HAP-1 (cell line): ENCODE results near the gene CHCT1.
"Not testable (repeated sequence)": the region's sequence is repeated elsewhere in the genome, so short reads cannot be mapped to it uniquely, and the experiment has no call there.

Experiments used
- DNase-seq, 2 experiments: peaks; one replicate each; pipeline ENCODE4 v3.0.0-alpha.2; 2016 to 2020; ENCODE audit warnings: low spot score in 2 of 2
- H3K27me3 ChIP-seq: fragments of 250-450 bp; sonication (Bioruptor Pico); 2 replicates; pipeline ENCODE4 v1.5.1; 2020; ENCODE audit warnings: low read depth, mild to moderate bottlenecking, moderate library complexity
- H3K36me3 ChIP-seq: fragments of 250-450 bp; sonication (Bioruptor Pico); replicated peaks from 2 replicates; pipeline ENCODE4 v1.5.1; 2020; ENCODE audit warnings: mild to moderate bottlenecking
- H3K4me1 ChIP-seq: fragments of 250-450 bp; sonication (Bioruptor Pico); 2 replicates; pipeline ENCODE4 v1.5.1; 2020; ENCODE audit warnings: mild to moderate bottlenecking
- H3K4me3 ChIP-seq: fragments of 250-450 bp; sonication (Bioruptor Pico); 2 replicates; pipeline ENCODE4 v1.5.1; 2020; ENCODE audit warnings: mild to moderate bottlenecking, moderate library complexity
- H3K9me3 ChIP-seq: fragments of 250-450 bp; sonication (Bioruptor Pico); 2 replicates; pipeline ENCODE4 v1.5.1; 2020; ENCODE audit warnings: mild to moderate bottlenecking, moderate library complexity
- in situ Hi-C: fragments of 300-500 bp; cut with MboI; formaldehyde crosslinking; loops from 3 replicates; pipeline ENCODE4 v1.14.3; 2020; ENCODE audit warnings: low sequenced_read_pairs, inconsistent platforms, mixed read lengths

CHCT1 gene

GRCh38 chr17:60422162-60422665, at the start of gene CHCT1:
TSS of gene CHCT1 (plus strand) at chr17:60422489. CDS start at chr17:60422593, 104 bp downstream.
- in situ Hi-C loops, result loop anchor here (10.0 to 25.0 kb wide), 2 partner anchors 187 to 285 kb away; partner anchors contain the start of gene CA4

GRCh38 chr17:60372790-60373483, 49.4 kb upstream of the CHCT1 start:
- in situ Hi-C loops, result no loop called here
- Histone ChIP-seq H3K4me1 (peaks cover 19% of the 10 kb centered on the region), H3K9me3 (no peaks in the 10 kb centered on the region), H3K4me3 (no peak overlapping the region), H3K36me3 (no peaks in the 10 kb centered on the region), H3K27me3 (no peaks in the 10 kb centered on the region)
- DNase-seq, result no peak

More at GRCh38 chr17:60422162-60422665, at the start of gene CHCT1:
- H3K4me3 ChIP-seq, result peak within 1 kb of the TSS; percentile 33
- H3K36me3 ChIP-seq, result no peaks in the 10 kb centered on the region
- no peak for DNase-seq
- no peaks in the 10 kb centered on the region for H3K27me3 ChIP-seq
- no peaks in the 10 kb centered on the region for H3K9me3 ChIP-seq
- H3K4me1 ChIP-seq, result peaks cover 10% of the 10 kb centered on the region

GRCh38 chr17:60378187-60378586, 44.1 kb upstream of the CHCT1 start:
- H3K4me1 ChIP-seq, H3K27me3 ChIP-seq, in situ Hi-C loops, H3K4me3 ChIP-seq, H3K36me3 ChIP-seq, DNase-seq, H3K9me3 ChIP-seq: not testable (repeated sequence)

- H3K4me3 ChIP-seq, H3K9me3 ChIP-seq, H3K36me3 ChIP-seq, DNase-seq, H3K27me3 ChIP-seq, in situ Hi-C loops: not testable (repeated sequence)
- peaks cover 16% of the 10 kb centered on the region for H3K4me1 ChIP-seq
Measured at GRCh38 chr17:60379461-60379860, 42.8 kb upstream of the CHCT1 start.

GRCh38 chr17:60381958-60382357, 40.3 kb upstream of the CHCT1 start:
- peaks cover 33% of the 10 kb centered on the region for H3K4me1 ChIP-seq
- in situ Hi-C loops, result no loop called here
- no peaks in the 10 kb centered on the region for H3K9me3 ChIP-seq
- H3K4me3 ChIP-seq, result no peak overlapping the region
- DNase-seq, result no peak
- no peaks in the 10 kb centered on the region for H3K36me3 ChIP-seq
- H3K27me3 ChIP-seq, result no peaks in the 10 kb centered on the region

GRCh38 chr17:60383379-60383778, 38.9 kb upstream of the CHCT1 start:
- Histone ChIP-seq H3K9me3 (no peaks in the 10 kb centered on the region), H3K4me1 (peaks cover 46% of the 10 kb centered on the region), H3K27me3 (no peaks in the 10 kb centered on the region), H3K36me3 (no peaks in the 10 kb centered on the region), H3K4me3 (no peak overlapping the region)
- DNase-seq, result no peak
- in situ Hi-C loops, result no loop called here

GRCh38 chr17:60384921-60385320, 37.4 kb upstream of the CHCT1 start:
- H3K36me3 ChIP-seq, in situ Hi-C loops, H3K9me3 ChIP-seq, DNase-seq, H3K27me3 ChIP-seq, H3K4me3 ChIP-seq: not testable (repeated sequence)
- H3K4me1 ChIP-seq, result peaks cover 51% of the 10 kb centered on the region

- Histone ChIP-seq H3K9me3 (no peaks in the 10 kb centered on the region), H3K4me1 (peaks cover 58% of the 10 kb centered on the region), H3K4me3 (no peak overlapping the region), H3K27me3 (no peaks in the 10 kb centered on the region), H3K36me3 (no peaks in the 10 kb centered on the region)
- DNase-seq, result peak in 1 of 2 experiments; percentile 30
- in situ Hi-C loops, result no loop called here
Measured at GRCh38 chr17:60386147-60387058, 35.9 kb upstream of the CHCT1 start.

GRCh38 chr17:60387666-60388065, 34.6 kb upstream of the CHCT1 start:
- peaks cover 59% of the 10 kb centered on the region for H3K4me1 ChIP-seq

GRCh38 chr17:60388742-60389141, 33.5 kb upstream of the CHCT1 start:
- in situ Hi-C loops, result no loop called here
- peaks cover 60% of the 10 kb centered on the region for H3K4me1 ChIP-seq
- H3K27me3 ChIP-seq, result no peaks in the 10 kb centered on the region
- DNase-seq, result peak; percentile 28 to 58
- no peaks in the 10 kb centered on the region for H3K9me3 ChIP-seq
- no peak overlapping the region for H3K4me3 ChIP-seq
- no peaks in the 10 kb centered on the region for H3K36me3 ChIP-seq

More at GRCh38 chr17:60387666-60388065, 34.6 kb upstream of the CHCT1 start:
- no peak for DNase-seq
- no peak overlapping the region for H3K4me3 ChIP-seq
- H3K27me3 ChIP-seq, result no peaks in the 10 kb centered on the region
- no peaks in the 10 kb centered on the region for H3K9me3 ChIP-seq
- in situ Hi-C loops, result no loop called here
- H3K36me3 ChIP-seq, result no peaks in the 10 kb centered on the region

GRCh38 chr17:60390186-60390585, 32.1 kb upstream of the CHCT1 start:
- in situ Hi-C loops, result no loop called here
- Histone ChIP-seq H3K9me3 (no peaks in the 10 kb centered on the region), H3K4me1 (peaks cover 48% of the 10 kb centered on the region), H3K4me3 (peak overlapping the region; percentile 80), H3K36me3 (no peaks in the 10 kb centered on the region), H3K27me3 (no peaks in the 10 kb centered on the region)
- no peak for DNase-seq

GRCh38 chr17:60390925-60391470, 31.3 kb upstream of the CHCT1 start:
- Histone ChIP-seq H3K9me3 (no peaks in the 10 kb centered on the region), H3K27me3 (no peaks in the 10 kb centered on the region), H3K4me1 (peaks cover 45% of the 10 kb centered on the region), H3K36me3 (no peaks in the 10 kb centered on the region), H3K4me3 (peak overlapping the region; percentile 80)
- in situ Hi-C loops, result no loop called here
- DNase-seq, result peak; percentile 41 to 58

GRCh38 chr17:60391471-60392041, 30.7 kb upstream of the CHCT1 start:
- in situ Hi-C loops, result no loop called here
- Histone ChIP-seq H3K9me3 (no peaks in the 10 kb centered on the region), H3K27me3 (no peaks in the 10 kb centered on the region), H3K4me1 (peaks cover 40% of the 10 kb centered on the region), H3K4me3 (peak overlapping the region; percentile 80), H3K36me3 (no peaks in the 10 kb centered on the region)
- peak in 1 of 2 experiments; percentile 60 for DNase-seq
